H9 (cell line): ENCODE data around the gene NDRG4. TPM values are rescaled to one million over a fixed set of nuclear protein-coding genes. Genes with fewer than 3 reads are reported as not detected.

Experiments
- DNase-seq: peaks from one replicate; pipeline ENCODE4 v3.0.0-alpha.2; 2017
- H2AFZ ChIP-seq: one replicate; pipeline ENCODE4 v1.6.1; 2013; ENCODE audit warnings: mild to moderate bottlenecking, low read length, control low read depth, moderate library complexity
- H2AK5ac ChIP-seq: 2 replicates; pipeline ENCODE4 v1.6.1; 2013; ENCODE audit warnings: low read length, control low read depth, mixed read lengths; ENCODE audit not compliant: insufficient read length
- H2BK120ac ChIP-seq: one replicate; pipeline ENCODE4 v1.6.1; 2013; ENCODE audit warnings: low read depth, mild to moderate bottlenecking, low read length, control low read depth, inconsistent platforms; ENCODE audit not compliant: poor library complexity, severe bottlenecking
- H2BK12ac ChIP-seq: 2 replicates; pipeline ENCODE4 v1.6.1; 2013; ENCODE audit warnings: low read length, control low read depth, mixed read lengths, low read depth; ENCODE audit not compliant: insufficient read length
- H2BK15ac ChIP-seq: 2 replicates; pipeline ENCODE4 v1.6.1; 2013; ENCODE audit warnings: low read depth, low read length, control low read depth
- H2BK20ac ChIP-seq: one replicate; pipeline ENCODE4 v1.6.1; 2013; ENCODE audit warnings: low read depth, mild to moderate bottlenecking, low read length, control low read depth, inconsistent platforms; ENCODE audit not compliant: poor library complexity, severe bottlenecking
- H2BK5ac ChIP-seq: 2 replicates; pipeline ENCODE4 v1.6.1; 2013; ENCODE audit warnings: low read length, control low read depth, mixed read lengths; ENCODE audit not compliant: insufficient read length
- H3K14ac ChIP-seq: 2 replicates; pipeline ENCODE4 v1.6.1; 2013; ENCODE audit warnings: low read length, control low read depth; ENCODE audit not compliant: insufficient read depth
- H3K18ac ChIP-seq: 2 replicates; pipeline ENCODE4 v1.6.1; 2013; ENCODE audit warnings: low read depth, mild to moderate bottlenecking, mixed read lengths, low read length, control low read depth; ENCODE audit not compliant: insufficient read length
- H3K23ac ChIP-seq: 2 replicates; pipeline ENCODE4 v1.6.1; 2013; ENCODE audit warnings: low read length, control low read depth, mixed read lengths, low read depth; ENCODE audit not compliant: insufficient read length
- H3K23me2 ChIP-seq: 2 replicates; pipeline ENCODE4 v1.6.1; 2013; ENCODE audit warnings: low read depth, mild to moderate bottlenecking, mixed read lengths, low read length, control low read depth; ENCODE audit not compliant: insufficient read length, poor library complexity, severe bottlenecking
- H3K27ac ChIP-seq: 2 replicates; pipeline ENCODE4 v1.5.1; 2013; ENCODE audit warnings: low read length, control low read depth, mixed read lengths, low read depth; ENCODE audit not compliant: insufficient read length
- H3K27me3 ChIP-seq: 2 replicates; pipeline ENCODE4 v1.6.1; 2013; ENCODE audit warnings: low read length, control low read depth, inconsistent platforms; ENCODE audit not compliant: insufficient read depth
- H3K4ac ChIP-seq: 2 replicates; pipeline ENCODE4 v1.6.1; 2013; ENCODE audit warnings: low read depth, mild to moderate bottlenecking, control low read depth, inconsistent platforms, low read length, moderate library complexity
- H3K4me1 ChIP-seq: 2 replicates; pipeline ENCODE4 v1.6.1; 2013; ENCODE audit warnings: low read length, control low read depth, inconsistent platforms; ENCODE audit not compliant: insufficient read depth
- H3K4me2 ChIP-seq: 2 replicates; pipeline ENCODE4 v1.6.1; 2013; ENCODE audit warnings: low read length, control low read depth, mixed read lengths; ENCODE audit not compliant: insufficient read length, insufficient read depth
- H3K56ac ChIP-seq: 2 replicates; pipeline ENCODE4 v1.6.1; 2013; ENCODE audit warnings: low read depth, mild to moderate bottlenecking, mixed read lengths, low read length, control low read depth; ENCODE audit not compliant: insufficient read length
- H3K79me1 ChIP-seq: 2 replicates; pipeline ENCODE4 v1.6.1; 2013; ENCODE audit warnings: low read depth, mild to moderate bottlenecking, moderate library complexity, low read length, control low read depth, inconsistent platforms; ENCODE audit not compliant: insufficient read depth, poor library complexity, severe bottlenecking
- H3K79me2 ChIP-seq: 2 replicates; pipeline ENCODE4 v1.6.1; 2013; ENCODE audit warnings: low read length, control low read depth, inconsistent platforms; ENCODE audit not compliant: insufficient read depth
- H3K9ac ChIP-seq: 2 replicates; pipeline ENCODE4 v1.6.1; 2013; ENCODE audit warnings: low read length, control low read depth, mixed read lengths; ENCODE audit not compliant: insufficient read length; ENCODE audit errors: extremely low read depth
- H3K9me3 ChIP-seq: one replicate; pipeline ENCODE4 v1.6.1; 2013; ENCODE audit warnings: low read depth, low read length, inconsistent platforms; ENCODE audit not compliant: control insufficient read depth
- H3T11ph ChIP-seq: one replicate; pipeline ENCODE4 v1.6.1; 2013; ENCODE audit warnings: mild to moderate bottlenecking, low read length, control low read depth, inconsistent platforms
- H4K20me1 ChIP-seq: one replicate; pipeline ENCODE4 v1.6.1; 2013; ENCODE audit not compliant: control insufficient read depth, insufficient read length, insufficient read depth
- H4K5ac ChIP-seq: 2 replicates; pipeline ENCODE4 v1.6.1; 2013; ENCODE audit warnings: low read depth, mild to moderate bottlenecking, mixed read lengths, low read length, control low read depth; ENCODE audit not compliant: insufficient read length
- H4K8ac ChIP-seq: replicated peaks from 2 replicates; pipeline ENCODE4 v1.6.1; 2013; ENCODE audit warnings: low read length, control low read depth, mixed read lengths, low read depth; ENCODE audit not compliant: insufficient read length
- H4K91ac ChIP-seq: 2 replicates; pipeline ENCODE4 v1.6.1; 2013; ENCODE audit warnings: low read depth, mild to moderate bottlenecking, moderate library complexity, mixed read lengths, low read length, control low read depth; ENCODE audit not compliant: insufficient read length
- H3K27ac Mint-ChIP-seq, 3 experiments: 2 replicates in 2 of 3; 3 replicates in 1 of 3; pipeline ENCODE4 v1.8.0; 2020 to 2021; ENCODE audit warnings: mixed read lengths in 3 of 3, mild to moderate bottlenecking in 1 of 3, moderate library complexity in 1 of 3
- H3K27me3 Mint-ChIP-seq: 2 replicates; pipeline ENCODE4 v1.8.0; 2021; ENCODE audit warnings: low read depth, mild to moderate bottlenecking, moderate library complexity, mixed read lengths
- H3K36me3 Mint-ChIP-seq, 3 experiments: 2 replicates in 2 of 3; 3 replicates in 1 of 3; pipeline ENCODE4 v1.8.0; 2020 to 2021; ENCODE audit warnings: low read depth in 3 of 3, mixed read lengths in 3 of 3; ENCODE audit not compliant: insufficient read depth in 1 of 3
- H3K4me1 Mint-ChIP-seq, 2 experiments: 2 replicates each; pipeline ENCODE4 v1.8.0; 2020; ENCODE audit warnings: mixed read lengths in 2 of 2
- H3K4me3 Mint-ChIP-seq, 2 experiments: 2 replicates in 1 of 2; 3 replicates in 1 of 2; pipeline ENCODE4 v1.8.0; 2020 to 2021; ENCODE audit warnings: mild to moderate bottlenecking in 2 of 2, mixed read lengths in 2 of 2, moderate library complexity in 1 of 2
- H3K9me3 Mint-ChIP-seq, 2 experiments: 2 replicates in 1 of 2; 3 replicates in 1 of 2; pipeline ENCODE4 v1.8.0; 2020; ENCODE audit warnings: mild to moderate bottlenecking in 2 of 2, mixed read lengths in 2 of 2, moderate library complexity in 1 of 2
- WGBS: extraction: QIAGEN DNeasy Blood & Tissue Kit; methylation state at CpG from one replicate; pipeline ENCODE4 v1.1.7; 2013; ENCODE audit warnings: missing lambda C conversion rate, low lambda C conversion rate, mixed read lengths; ENCODE audit not compliant: insufficient read length; ENCODE audit errors: extremely low coverage; 5-methylcytosine and 5-hydroxymethylcytosine counted together
- total RNA-seq: library from RNA; stranded (reverse); gene quantifications from 2 replicates; pipeline ENCODE4 v1.2.1, GENCODE V29; 2021
- TF ChIP-seq, protein P1 (sequence below): fragments of 200-600 bp; sonication (generic); conservative IDR thresholded peaks from 3 replicates; pipeline ENCODE4 v1.8.0; 2021; ENCODE audit warnings: antibody characterized with exemption, mild to moderate bottlenecking

Gene NDRG4
- total RNA-seq, 1 experiment from 2014 or later, result 18.6 TPM

DNA sequence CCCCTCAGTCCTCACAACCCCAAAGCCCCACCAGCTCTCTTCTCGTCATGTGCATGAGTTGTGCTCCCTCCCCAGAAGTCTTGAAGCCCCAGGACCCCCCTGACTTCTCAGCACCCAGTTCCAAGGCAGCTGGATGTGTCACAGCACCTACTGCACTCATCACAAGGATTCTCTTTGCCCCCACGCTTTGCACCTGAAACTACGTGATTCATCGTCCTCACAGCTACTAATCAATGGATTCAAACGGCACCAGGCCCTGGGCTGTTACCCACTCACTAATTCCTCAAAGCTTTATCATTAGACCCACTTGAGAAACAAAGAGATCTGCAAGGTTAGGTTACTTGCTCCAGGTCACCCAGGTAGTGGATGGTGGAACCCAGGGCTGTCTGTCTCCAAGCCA, 45.1 kb upstream of the NDRG4 start:
- no peak overlapping the region for H2AK5ac ChIP-seq
- Mint-ChIP-seq H3K27me3 (peaks cover 45% of the 10 kb centered on the region), H3K27ac (no peak overlapping the region; a peak in 1 of 7 replicates), H3K4me3 (no peak overlapping the region), H3K36me3 (no peaks in the 10 kb centered on the region), H3K4me1 (peaks cover 0 to 10% of the 10 kb centered on the region in 2 experiments; a peak in 2 of 4 replicates), H3K9me3 (no peaks in the 10 kb centered on the region)
- H3K27me3 ChIP-seq, result no peaks in the 10 kb centered on the region
- no peaks in the 10 kb centered on the region for H4K20me1 ChIP-seq
- no peak overlapping the region for H2BK5ac ChIP-seq
- no peak overlapping the region for H3K4me2 ChIP-seq
- no peak overlapping the region for H2AFZ ChIP-seq
- no peak overlapping the region for H3T11ph ChIP-seq
- H3K18ac ChIP-seq, result no peak overlapping the region
- no peaks in the 10 kb centered on the region for H3K23me2 ChIP-seq
- no peaks in the 10 kb centered on the region for H3K4me1 ChIP-seq
- H3K23ac ChIP-seq, result no peak overlapping the region
- H2BK120ac ChIP-seq, result no peak overlapping the region
- H3K56ac ChIP-seq, result no peak overlapping the region
- no peak overlapping the region for H3K27ac ChIP-seq
- no peaks in the 10 kb centered on the region for H3K79me1 ChIP-seq
- no peak overlapping the region for H4K5ac ChIP-seq
- no peak overlapping the region for H4K91ac ChIP-seq
- no CpG with 5 or more reads among the region's 5 CpGs for WGBS
- H3K4ac ChIP-seq, result no peak overlapping the region
- H4K8ac ChIP-seq, result no peak overlapping the region
- no peak for DNase-seq
- H3K14ac ChIP-seq, result no peak overlapping the region
- no peaks in the 10 kb centered on the region for H3K79me2 ChIP-seq
- TF ChIP-seq, protein P1, sequence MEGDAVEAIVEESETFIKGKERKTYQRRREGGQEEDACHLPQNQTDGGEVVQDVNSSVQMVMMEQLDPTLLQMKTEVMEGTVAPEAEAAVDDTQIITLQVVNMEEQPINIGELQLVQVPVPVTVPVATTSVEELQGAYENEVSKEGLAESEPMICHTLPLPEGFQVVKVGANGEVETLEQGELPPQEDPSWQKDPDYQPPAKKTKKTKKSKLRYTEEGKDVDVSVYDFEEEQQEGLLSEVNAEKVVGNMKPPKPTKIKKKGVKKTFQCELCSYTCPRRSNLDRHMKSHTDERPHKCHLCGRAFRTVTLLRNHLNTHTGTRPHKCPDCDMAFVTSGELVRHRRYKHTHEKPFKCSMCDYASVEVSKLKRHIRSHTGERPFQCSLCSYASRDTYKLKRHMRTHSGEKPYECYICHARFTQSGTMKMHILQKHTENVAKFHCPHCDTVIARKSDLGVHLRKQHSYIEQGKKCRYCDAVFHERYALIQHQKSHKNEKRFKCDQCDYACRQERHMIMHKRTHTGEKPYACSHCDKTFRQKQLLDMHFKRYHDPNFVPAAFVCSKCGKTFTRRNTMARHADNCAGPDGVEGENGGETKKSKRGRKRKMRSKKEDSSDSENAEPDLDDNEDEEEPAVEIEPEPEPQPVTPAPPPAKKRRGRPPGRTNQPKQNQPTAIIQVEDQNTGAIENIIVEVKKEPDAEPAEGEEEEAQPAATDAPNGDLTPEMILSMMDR, result no peak
- H3K9me3 ChIP-seq, result no peaks in the 10 kb centered on the region
- no peak overlapping the region for H2BK12ac ChIP-seq
- no peak overlapping the region for H2BK15ac ChIP-seq
- H2BK20ac ChIP-seq, result no peak overlapping the region
- H3K9ac ChIP-seq, result no peak overlapping the region
